Measurements from ENCODE around the gene CA5A.

CA5A gene

GRCh38 chr16:87958632-87959031 is 22.3 kb upstream of the CA5A start:
- Histone ChIP-seq H3K9me3 (ENCODE audit: low read depth, low read length) (no peaks in the 10 kb centered on the region), H3K4me3 (no peak overlapping the region), H3K9ac (ENCODE audit: insufficient read length) (no peak overlapping the region), H3K27ac (no peak overlapping the region), H3K36me3 (ENCODE audit: insufficient read depth, low read length) (peaks cover 1% of the 10 kb centered on the region; the same call in 1 of the 2 replicates)
- TF ChIP-seq FOXP2 (optimal IDR thresholded peaks at IDR 0.05; ENCODE audit: control extremely low read depth, extremely low read length, insufficient read depth) (no peak), POLR2AphosphoS5 (IDR thresholded peaks at IDR 0.05; ENCODE audit: borderline replicate concordance, low read depth, low read length) (no peak), EZH2 (IDR thresholded peaks at IDR 0.05) (no peak)
- no peak for DNase-seq (ENCODE audit: low read depth, low spot score)

GRCh38 chr16:87957296-87958094 is 21.2 kb upstream of the CA5A start:
- Histone ChIP-seq H3K9me3 (ENCODE audit: low read depth, low read length) (no peaks in the 10 kb centered on the region), H3K4me3 (no peak overlapping the region), H3K9ac (ENCODE audit: insufficient read length) (no peak overlapping the region), H3K27ac (no peak overlapping the region), H3K36me3 (ENCODE audit: insufficient read depth, low read length) (peaks cover 6% of the 10 kb centered on the region; the same call in 1 of the 2 replicates)
- DNase-seq (ENCODE audit: low read depth, low spot score) = no peak
- TF ChIP-seq FOXP2 (optimal IDR thresholded peaks at IDR 0.05; ENCODE audit: control extremely low read depth, extremely low read length, insufficient read depth) (no peak), POLR2AphosphoS5 (IDR thresholded peaks at IDR 0.05; ENCODE audit: borderline replicate concordance, low read depth, low read length) (no peak), EZH2 (IDR thresholded peaks at IDR 0.05) (no peak)

- Histone ChIP-seq H3K4me3 (no peak overlapping the region), H3K36me3 (ENCODE audit: insufficient read depth, low read length) (peaks cover 6% of the 10 kb centered on the region; the same call in 1 of the 2 replicates), H3K9ac (ENCODE audit: insufficient read length) (no peak overlapping the region), H3K9me3 (ENCODE audit: low read depth, low read length) (no peaks in the 10 kb centered on the region), H3K27ac (no peak overlapping the region)
- DNase-seq (ENCODE audit: low read depth, low spot score) = peak; percentile 2
- no peak for TF ChIP-seq POLR2AphosphoS5 (IDR thresholded peaks at IDR 0.05; ENCODE audit: borderline replicate concordance, low read depth, low read length)
- no peak for TF ChIP-seq EZH2 (IDR thresholded peaks at IDR 0.05)
- TF ChIP-seq FOXP2 (optimal IDR thresholded peaks at IDR 0.05; ENCODE audit: control extremely low read depth, extremely low read length, insufficient read depth) = no peak
Observed at GRCh38 chr16:87956365-87957231, 20.3 kb upstream of the CA5A start.

GRCh38 chr16:87956098-87956364 is 19.7 kb upstream of the CA5A start:
- Histone ChIP-seq H3K27ac (no peak overlapping the region), H3K36me3 (ENCODE audit: insufficient read depth, low read length) (peaks cover 6% of the 10 kb centered on the region; the same call in 1 of the 2 replicates), H3K4me3 (no peak overlapping the region), H3K9ac (ENCODE audit: insufficient read length) (no peak overlapping the region), H3K9me3 (ENCODE audit: low read depth, low read length) (no peaks in the 10 kb centered on the region)
- no peak for DNase-seq (ENCODE audit: low read depth, low spot score)
- TF ChIP-seq FOXP2 (optimal IDR thresholded peaks at IDR 0.05; ENCODE audit: control extremely low read depth, extremely low read length, insufficient read depth) (no peak), EZH2 (IDR thresholded peaks at IDR 0.05) (no peak), POLR2AphosphoS5 (IDR thresholded peaks at IDR 0.05; ENCODE audit: borderline replicate concordance, low read depth, low read length) (no peak)

- DNase-seq (ENCODE audit: low read depth, low spot score) = no peak
- Histone ChIP-seq H3K36me3 (ENCODE audit: insufficient read depth, low read length) (peaks cover 6% of the 10 kb centered on the region; the same call in 1 of the 2 replicates), H3K27ac (no peak overlapping the region), H3K9me3 (ENCODE audit: low read depth, low read length) (no peaks in the 10 kb centered on the region), H3K4me3 (no peak overlapping the region), H3K9ac (ENCODE audit: insufficient read length) (no peak overlapping the region)
- TF ChIP-seq EZH2 (IDR thresholded peaks at IDR 0.05) (no peak), FOXP2 (optimal IDR thresholded peaks at IDR 0.05; ENCODE audit: control extremely low read depth, extremely low read length, insufficient read depth) (no peak), POLR2AphosphoS5 (IDR thresholded peaks at IDR 0.05; ENCODE audit: borderline replicate concordance, low read depth, low read length) (no peak)
Observed at GRCh38 chr16:87955302-87956097, 19.2 kb upstream of the CA5A start.

GRCh38 chr16:87954826-87955225 is 18.5 kb upstream of the CA5A start:
- Histone ChIP-seq H3K36me3 (ENCODE audit: insufficient read depth, low read length) (peaks cover 6% of the 10 kb centered on the region; the same call in 1 of the 2 replicates), H3K27ac (no peak overlapping the region), H3K4me3 (no peak overlapping the region), H3K9me3 (ENCODE audit: low read depth, low read length) (no peaks in the 10 kb centered on the region), H3K9ac (ENCODE audit: insufficient read length) (no peak overlapping the region)
- DNase-seq (ENCODE audit: low read depth, low spot score) = no peak
- TF ChIP-seq FOXP2 (optimal IDR thresholded peaks at IDR 0.05; ENCODE audit: control extremely low read depth, extremely low read length, insufficient read depth) (no peak), POLR2AphosphoS5 (IDR thresholded peaks at IDR 0.05; ENCODE audit: borderline replicate concordance, low read depth, low read length) (no peak), EZH2 (IDR thresholded peaks at IDR 0.05) (no peak)

GRCh38 chr16:87954361-87954760 is 18.0 kb upstream of the CA5A start:
- Histone ChIP-seq H3K36me3 (ENCODE audit: insufficient read depth, low read length) (peaks cover 6% of the 10 kb centered on the region; the same call in 1 of the 2 replicates), H3K9ac (ENCODE audit: insufficient read length) (no peak overlapping the region), H3K27ac (no peak overlapping the region), H3K9me3 (ENCODE audit: low read depth, low read length) (no peaks in the 10 kb centered on the region), H3K4me3 (no peak overlapping the region)
- DNase-seq (ENCODE audit: low read depth, low spot score) = no peak
- TF ChIP-seq FOXP2 (optimal IDR thresholded peaks at IDR 0.05; ENCODE audit: control extremely low read depth, extremely low read length, insufficient read depth) (no peak), POLR2AphosphoS5 (IDR thresholded peaks at IDR 0.05; ENCODE audit: borderline replicate concordance, low read depth, low read length) (no peak), EZH2 (IDR thresholded peaks at IDR 0.05) (no peak)
